A549 (cell line): ENCODE data around the gene CCZ1.
"Not testable (repeated sequence)": the region's sequence is repeated elsewhere in the genome, so short reads cannot be mapped to it uniquely, and the experiment has no call there.

ENCODE experiments used
- CEBPB ChIP-seq, 2 experiments: fragments of >200 bp in 1 of 2; sonication (Bioruptor Twin) in 1 of 2; formaldehyde crosslinking in 1 of 2; IDR thresholded peaks; 2 replicates each; pipeline ENCODE4 v1.6.1; 2012 to 2016
- EP300 ChIP-seq, 2 experiments: fragments of >200 bp; sonication (Bioruptor Twin); formaldehyde crosslinking; IDR thresholded peaks; 2 replicates in 1 of 2; 3 replicates in 1 of 2; pipeline ENCODE4 v1.6.1; 2016 to 2017
- HDAC2 ChIP-seq: fragments of 200-600 bp; sonication (generic); IDR thresholded peaks from 2 replicates; pipeline ENCODE4 v1.6.1; 2016
- JUN ChIP-seq, 2 experiments: fragments of >200 bp; sonication (Bioruptor Twin); formaldehyde crosslinking; IDR thresholded peaks; 2 replicates in 1 of 2; 3 replicates in 1 of 2; pipeline ENCODE4 v1.6.1; 2016 to 2017
- PBX3 ChIP-seq: IDR thresholded peaks from 2 replicates; pipeline ENCODE4 v1.6.1; 2012
- REST ChIP-seq: fragments of 200-600 bp; sonication (generic); IDR thresholded peaks from 2 replicates; pipeline ENCODE4 v1.6.1; 2016; ENCODE audit warnings: antibody characterized with exemption, mild to moderate bottlenecking, moderate library complexity
- SMC3 ChIP-seq: fragments of >200 bp; sonication (Bioruptor Twin); formaldehyde crosslinking; IDR thresholded peaks from 3 replicates; pipeline ENCODE4 v1.6.1; 2018; ENCODE audit warnings: inconsistent platforms
- TF ChIP-seq, protein P1 (sequence below): fragments of >200 bp; sonication (Bioruptor Twin); formaldehyde crosslinking; IDR thresholded peaks from 3 replicates; pipeline ENCODE4 v1.5.1; 2016
- TF ChIP-seq, protein P2 (sequence below): IDR thresholded peaks from 2 replicates; pipeline ENCODE4 v1.6.1; 2012

DNA sequence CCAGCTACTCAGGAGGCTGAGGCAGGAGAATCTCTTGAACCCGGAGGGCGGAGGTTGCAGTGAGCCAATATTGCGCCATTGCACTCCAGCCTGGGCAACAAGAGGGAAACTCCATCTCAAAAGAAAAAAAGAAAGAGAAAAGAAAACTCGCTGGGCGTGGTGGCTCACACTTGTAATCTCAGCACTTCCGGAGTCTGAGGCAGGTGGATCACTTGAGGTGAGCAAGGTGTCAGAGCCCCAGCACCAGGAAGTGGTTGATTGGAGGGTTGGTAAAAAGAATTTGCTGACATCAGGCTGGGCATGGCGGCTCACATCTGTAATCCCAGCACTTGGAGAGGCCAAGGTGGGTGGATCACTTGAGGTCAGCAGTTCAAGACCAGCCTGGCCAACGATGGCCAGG is 40.0 kb upstream of the CCZ1 start:
- not testable (repeated sequence) for TF ChIP-seq REST; EP300 (IDR thresholded peaks at IDR 0.05); HDAC2; SMC3; CEBPB (IDR thresholded peaks at IDR 0.05); PBX3; JUN (IDR thresholded peaks at IDR 0.05)
- TF ChIP-seq, protein P1, sequence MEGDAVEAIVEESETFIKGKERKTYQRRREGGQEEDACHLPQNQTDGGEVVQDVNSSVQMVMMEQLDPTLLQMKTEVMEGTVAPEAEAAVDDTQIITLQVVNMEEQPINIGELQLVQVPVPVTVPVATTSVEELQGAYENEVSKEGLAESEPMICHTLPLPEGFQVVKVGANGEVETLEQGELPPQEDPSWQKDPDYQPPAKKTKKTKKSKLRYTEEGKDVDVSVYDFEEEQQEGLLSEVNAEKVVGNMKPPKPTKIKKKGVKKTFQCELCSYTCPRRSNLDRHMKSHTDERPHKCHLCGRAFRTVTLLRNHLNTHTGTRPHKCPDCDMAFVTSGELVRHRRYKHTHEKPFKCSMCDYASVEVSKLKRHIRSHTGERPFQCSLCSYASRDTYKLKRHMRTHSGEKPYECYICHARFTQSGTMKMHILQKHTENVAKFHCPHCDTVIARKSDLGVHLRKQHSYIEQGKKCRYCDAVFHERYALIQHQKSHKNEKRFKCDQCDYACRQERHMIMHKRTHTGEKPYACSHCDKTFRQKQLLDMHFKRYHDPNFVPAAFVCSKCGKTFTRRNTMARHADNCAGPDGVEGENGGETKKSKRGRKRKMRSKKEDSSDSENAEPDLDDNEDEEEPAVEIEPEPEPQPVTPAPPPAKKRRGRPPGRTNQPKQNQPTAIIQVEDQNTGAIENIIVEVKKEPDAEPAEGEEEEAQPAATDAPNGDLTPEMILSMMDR, result not testable (repeated sequence)
- TF ChIP-seq, protein P2, sequence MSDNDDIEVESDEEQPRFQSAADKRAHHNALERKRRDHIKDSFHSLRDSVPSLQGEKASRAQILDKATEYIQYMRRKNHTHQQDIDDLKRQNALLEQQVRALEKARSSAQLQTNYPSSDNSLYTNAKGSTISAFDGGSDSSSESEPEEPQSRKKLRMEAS, result not testable (repeated sequence)
